Measurements from ENCODE around the gene ZNF521.

Gene ZNF521

GRCh38 chr18:25370391-25370790 is 18.4 kb upstream of the ZNF521 start:
- TF ChIP-seq FOXM1 (IDR thresholded peaks at IDR 0.05; ENCODE audit: borderline replicate concordance, low read depth) (no peak), EP300 (IDR thresholded peaks at IDR 0.05; ENCODE audit: borderline replicate concordance) (no peak), TEAD4 (IDR thresholded peaks at IDR 0.05) (no peak), CEBPB (IDR thresholded peaks at IDR 0.05) (no peak)

GRCh38 chr18:25365242-25365641 is 13.3 kb upstream of the ZNF521 start:
- TF ChIP-seq ZBTB7A (IDR thresholded peaks at IDR 0.05; ENCODE audit: low read depth) = no peak
- TF ChIP-seq EP300 (IDR thresholded peaks at IDR 0.05; ENCODE audit: borderline replicate concordance) = no peak
- TF ChIP-seq CREB1 (IDR thresholded peaks at IDR 0.05; ENCODE audit: low read depth) = no peak
- TF ChIP-seq RAD21 (IDR thresholded peaks at IDR 0.05; ENCODE audit: low read depth) = no peak
- no peak for TF ChIP-seq TAF1 (IDR thresholded peaks at IDR 0.05; ENCODE audit: low read depth)
- TF ChIP-seq EGR1 (IDR thresholded peaks at IDR 0.05) = no peak
- TF ChIP-seq TEAD4 (IDR thresholded peaks at IDR 0.05) = no peak
- TF ChIP-seq TCF12 (IDR thresholded peaks at IDR 0.05; ENCODE audit: low read depth) = no peak
- no peak for TF ChIP-seq FOXM1 (IDR thresholded peaks at IDR 0.05; ENCODE audit: borderline replicate concordance, low read depth)
- no peak for TF ChIP-seq CEBPB (IDR thresholded peaks at IDR 0.05)
- no peak for TF ChIP-seq REST (IDR thresholded peaks at IDR 0.05; ENCODE audit: low read depth)
- no peak for TF ChIP-seq YY1 (IDR thresholded peaks at IDR 0.05; ENCODE audit: low read depth)
- TF ChIP-seq MAX (IDR thresholded peaks at IDR 0.05) = no peak
- TF ChIP-seq NFIC (IDR thresholded peaks at IDR 0.05) = no peak
- no peak for TF ChIP-seq USF1 (IDR thresholded peaks at IDR 0.05)

GRCh38 chr18:25364732-25365131 is 12.8 kb upstream of the ZNF521 start:
- TF ChIP-seq USF1 (IDR thresholded peaks at IDR 0.05) (no peak), YY1 (IDR thresholded peaks at IDR 0.05; ENCODE audit: low read depth) (no peak), TEAD4 (IDR thresholded peaks at IDR 0.05) (no peak), CEBPB (IDR thresholded peaks at IDR 0.05) (no peak), TCF12 (IDR thresholded peaks at IDR 0.05; ENCODE audit: low read depth) (no peak), EGR1 (IDR thresholded peaks at IDR 0.05) (no peak), RAD21 (IDR thresholded peaks at IDR 0.05; ENCODE audit: low read depth) (no peak), CREB1 (IDR thresholded peaks at IDR 0.05; ENCODE audit: low read depth) (no peak), EP300 (IDR thresholded peaks at IDR 0.05; ENCODE audit: borderline replicate concordance) (no peak), MAX (IDR thresholded peaks at IDR 0.05) (no peak), REST (IDR thresholded peaks at IDR 0.05; ENCODE audit: low read depth) (no peak), TAF1 (IDR thresholded peaks at IDR 0.05; ENCODE audit: low read depth) (no peak), NFIC (IDR thresholded peaks at IDR 0.05) (no peak), ZBTB7A (IDR thresholded peaks at IDR 0.05; ENCODE audit: low read depth) (no peak), FOXM1 (IDR thresholded peaks at IDR 0.05; ENCODE audit: borderline replicate concordance, low read depth) (no peak)

- TF ChIP-seq TAF1 (IDR thresholded peaks at IDR 0.05; ENCODE audit: low read depth) (no peak), NFIC (IDR thresholded peaks at IDR 0.05) (no peak), MAX (IDR thresholded peaks at IDR 0.05) (no peak), USF1 (IDR thresholded peaks at IDR 0.05) (no peak), YY1 (IDR thresholded peaks at IDR 0.05; ENCODE audit: low read depth) (no peak), REST (IDR thresholded peaks at IDR 0.05; ENCODE audit: low read depth) (no peak), CEBPB (IDR thresholded peaks at IDR 0.05) (no peak), EP300 (IDR thresholded peaks at IDR 0.05; ENCODE audit: borderline replicate concordance) (no peak), ZBTB7A (IDR thresholded peaks at IDR 0.05; ENCODE audit: low read depth) (no peak), RAD21 (IDR thresholded peaks at IDR 0.05; ENCODE audit: low read depth) (no peak), CREB1 (IDR thresholded peaks at IDR 0.05; ENCODE audit: low read depth) (no peak), EGR1 (IDR thresholded peaks at IDR 0.05) (no peak), FOXM1 (IDR thresholded peaks at IDR 0.05; ENCODE audit: borderline replicate concordance, low read depth) (no peak), TEAD4 (IDR thresholded peaks at IDR 0.05) (no peak), TCF12 (IDR thresholded peaks at IDR 0.05; ENCODE audit: low read depth) (no peak)
These were observed 8.4 kb upstream of the ZNF521 start for GRCh38 chr18:25360301-25360899.
